GM18951 (cell line): ENCODE measurements around the gene DCTN4.

Experiments
- POLR2A ChIP-seq: IDR thresholded peaks from 4 replicates; pipeline ENCODE4 v1.6.1; 2011; ENCODE audit warnings: mild to moderate bottlenecking; ENCODE audit not compliant: insufficient read length, insufficient read depth; ENCODE audit errors: extremely low read depth
- in situ Hi-C: fragments of 300-500 bp; cut with MboI; formaldehyde crosslinking; loops from one replicate; pipeline ENCODE4 v1.12.0; 2022; ENCODE audit warnings: low sequenced_read_pairs, mixed read lengths, inconsistent platforms; ENCODE audit not compliant: unreplicated experiment

The DCTN4 gene

GRCh38 chr5:150690760-150691159, 68.1 kb downstream of the DCTN4 start:
- in situ Hi-C loops, result no loop called here
- TF ChIP-seq POLR2A, result no peak

GRCh38 chr5:150689120-150689519, 69.7 kb downstream of the DCTN4 start:
- in situ Hi-C loops, result no loop called here
- TF ChIP-seq POLR2A, result no peak

- in situ Hi-C loops, result no loop called here
- no peak for TF ChIP-seq POLR2A
Observed at GRCh38 chr5:150676578-150676977, 82.2 kb downstream of the DCTN4 start.

- in situ Hi-C loops, result no loop called here
- TF ChIP-seq POLR2A, result no peak
Observed at GRCh38 chr5:150675069-150675468, 83.7 kb downstream of the DCTN4 start.

GRCh38 chr5:150674341-150674821, 84.4 kb downstream of the DCTN4 start:
- in situ Hi-C loops, result no loop called here
- no peak for TF ChIP-seq POLR2A

- TF ChIP-seq POLR2A, result no peak
- in situ Hi-C loops, result no loop called here
Observed at GRCh38 chr5:150672884-150673275, 85.9 kb downstream of the DCTN4 start.

GRCh38 chr5:150672237-150672883, 86.5 kb downstream of the DCTN4 start:
- in situ Hi-C loops, result no loop called here
- no peak for TF ChIP-seq POLR2A

- in situ Hi-C loops, result no loop called here
- TF ChIP-seq POLR2A, result no peak
Observed at GRCh38 chr5:150671509-150672236, 87.1 kb downstream of the DCTN4 start.

GRCh38 chr5:150670948-150671310, 87.9 kb downstream of the DCTN4 start:
- in situ Hi-C loops, result no loop called here

GRCh38 chr5:150670275-150670947, 88.4 kb downstream of the DCTN4 start:
- no peak for TF ChIP-seq POLR2A
- in situ Hi-C loops, result no loop called here

More at GRCh38 chr5:150670948-150671310, 87.9 kb downstream of the DCTN4 start:
- no peak for TF ChIP-seq POLR2A

GRCh38 chr5:150665044-150665443, 93.8 kb downstream of the DCTN4 start:
- in situ Hi-C loops, result no loop called here
- TF ChIP-seq POLR2A, result no peak

GRCh38 chr5:150663936-150664335, 94.9 kb downstream of the DCTN4 start:
- in situ Hi-C loops, result no loop called here

GRCh38 chr5:150662731-150663516, 95.9 kb downstream of the DCTN4 start:
- TF ChIP-seq POLR2A, result no peak
- in situ Hi-C loops, result no loop called here

More at GRCh38 chr5:150663936-150664335, 94.9 kb downstream of the DCTN4 start:
- no peak for TF ChIP-seq POLR2A

GRCh38 chr5:150661821-150662596, 96.8 kb downstream of the DCTN4 start:
- TF ChIP-seq POLR2A, result no peak
- in situ Hi-C loops, result no loop called here
